Stimulated activated CD4-positive, alpha-beta T cell treated with anti-CD3 and anti-CD28 coated beads, Interleukin-1b, Interleukin-23, amount 100 ng/mL, for 24 hours (primary cell): ENCODE data around the gene SMIM35.

Source experiments
- DNase-seq, 4 experiments: peaks; one replicate each; pipeline ENCODE4 v3.0.0-alpha.2; 2020; ENCODE audit warnings: low read depth in 4 of 4, low spot score in 1 of 4

The SMIM35 gene

DNA sequence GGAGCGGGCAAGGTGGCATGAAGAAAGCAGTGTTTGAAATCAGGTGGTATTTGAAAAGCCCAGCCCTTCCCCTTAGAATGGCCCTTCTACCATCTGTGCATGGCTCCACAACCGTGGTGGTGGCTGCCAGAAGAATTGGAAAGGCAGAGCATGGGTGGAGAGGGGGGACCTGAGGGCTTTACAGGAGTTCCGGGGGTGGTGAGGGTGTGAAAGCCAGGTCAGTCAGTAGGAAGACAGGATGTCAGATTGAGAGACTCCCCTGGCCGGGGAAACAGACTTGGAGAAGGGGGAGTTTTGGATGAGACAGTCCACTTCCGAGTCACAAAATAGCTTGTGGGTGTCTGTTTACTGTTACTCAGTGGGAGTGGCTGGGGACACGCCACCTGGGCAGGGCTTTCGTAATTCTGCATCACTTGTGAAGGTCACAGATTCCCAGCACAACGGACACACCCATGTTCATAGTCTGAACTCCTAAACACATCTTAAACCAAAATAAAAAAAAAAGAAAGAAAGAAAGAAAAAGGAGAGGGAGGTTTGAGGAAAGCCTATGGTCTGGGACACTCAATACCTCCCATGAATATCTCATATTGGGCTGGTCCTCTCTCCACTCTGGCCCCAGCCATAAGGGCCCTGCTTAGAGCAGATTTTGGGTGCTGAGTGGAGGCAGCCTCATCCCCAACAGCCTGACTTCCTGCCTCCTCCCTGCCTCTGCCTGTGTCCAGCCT lies 24.4 kb upstream of the SMIM35 start:
- no peak for DNase-seq

DNA sequence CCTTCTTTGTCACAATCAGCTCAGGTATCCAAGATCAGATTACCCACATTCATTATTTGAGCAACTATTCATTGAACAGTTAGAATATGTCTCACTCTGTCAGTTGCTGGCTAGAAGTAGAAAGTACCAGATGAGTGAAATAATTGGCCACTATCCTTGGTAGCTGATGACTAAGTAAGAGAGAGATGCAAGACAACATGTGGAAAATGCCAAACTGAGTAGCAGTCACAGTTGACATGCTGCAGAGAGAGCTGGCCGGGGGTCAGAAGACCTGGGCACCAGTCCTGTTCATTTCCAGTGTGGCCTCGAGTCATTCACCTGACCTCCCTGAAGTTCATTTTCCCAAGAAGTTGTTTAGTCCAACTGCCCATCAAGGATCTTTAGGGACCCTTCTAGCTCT lies 22.5 kb upstream of the SMIM35 start:
- no peak for DNase-seq

DNA sequence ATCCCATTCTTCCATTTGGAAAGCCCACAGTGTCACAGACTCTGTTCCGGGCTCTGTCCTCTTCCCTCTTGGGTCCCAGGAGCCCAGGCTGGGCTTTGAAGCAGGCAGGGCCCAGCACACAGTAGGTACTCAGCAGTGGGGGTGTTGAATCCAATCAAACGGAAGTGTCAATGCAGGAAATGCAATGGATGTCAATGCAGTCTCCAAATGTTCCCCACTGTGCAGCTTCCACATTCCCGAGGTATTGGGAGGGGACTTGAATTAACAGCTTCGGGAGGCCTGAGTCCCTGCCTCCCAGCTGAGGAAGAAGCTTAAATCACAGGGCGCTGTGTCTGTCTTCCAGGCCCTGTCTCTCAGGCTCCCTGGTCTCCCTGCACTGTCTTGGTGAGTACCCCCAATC lies 21.8 kb upstream of the SMIM35 start:
- DNase-seq = no peak

GRCh38 chr11:118106789-118107335 lies 20.1 kb upstream of the SMIM35 start:
- no peak for DNase-seq

DNA sequence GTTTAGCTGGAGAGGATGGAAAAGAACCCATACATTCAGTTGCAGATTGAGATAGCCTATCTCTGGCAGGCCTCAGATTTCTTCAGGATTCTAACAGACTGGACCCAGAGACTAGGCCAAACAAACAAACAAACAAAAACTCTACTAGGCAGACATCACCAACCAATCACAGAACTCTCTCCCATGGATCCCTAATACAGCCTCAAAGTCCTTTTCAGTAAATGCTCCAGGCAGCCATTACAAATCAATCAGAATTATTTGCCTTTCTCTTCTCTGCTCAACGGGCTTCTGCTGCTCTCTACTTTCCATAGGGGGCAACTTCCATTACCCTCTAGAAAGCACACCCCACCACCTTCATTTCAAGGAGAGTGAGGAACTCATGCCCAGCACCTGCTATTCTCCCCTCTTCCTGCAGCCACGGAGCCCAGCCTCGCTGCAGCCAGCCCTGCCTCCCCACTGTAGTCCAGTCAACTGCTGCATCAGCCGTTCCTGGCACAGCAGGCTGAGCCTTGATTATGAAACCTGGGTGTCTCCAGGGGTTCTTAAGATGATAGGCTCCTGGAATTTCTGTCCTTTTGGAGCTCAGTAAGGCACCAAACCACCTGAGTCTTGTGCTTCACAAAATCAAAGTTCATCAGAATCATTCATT lies 19.0 kb upstream of the SMIM35 start:
- DNase-seq = no peak

DNA sequence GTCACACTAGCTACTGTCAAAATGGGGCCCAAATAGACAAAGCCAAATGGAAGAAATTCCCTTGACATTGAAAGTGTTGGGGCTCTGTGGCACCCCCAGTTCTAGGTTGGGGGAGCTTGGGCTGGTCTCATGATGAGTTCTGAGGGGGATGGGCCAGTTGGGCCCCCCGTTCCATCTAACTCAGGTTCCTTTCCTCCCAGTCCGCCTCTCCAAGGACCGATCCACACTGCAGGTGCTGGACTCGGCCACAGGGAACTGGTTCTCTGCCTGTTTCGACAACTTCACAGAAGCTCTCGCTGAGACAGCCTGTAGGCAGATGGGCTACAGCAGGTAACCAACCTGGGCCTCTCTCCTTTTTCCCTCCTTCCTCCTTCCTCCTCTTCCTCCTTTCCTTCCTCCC lies 17.7 kb upstream of the SMIM35 start:
- no peak for DNase-seq

- no peak for DNase-seq
Measured at GRCh38 chr11:118102721-118103261, 16.0 kb upstream of the SMIM35 start.

DNA sequence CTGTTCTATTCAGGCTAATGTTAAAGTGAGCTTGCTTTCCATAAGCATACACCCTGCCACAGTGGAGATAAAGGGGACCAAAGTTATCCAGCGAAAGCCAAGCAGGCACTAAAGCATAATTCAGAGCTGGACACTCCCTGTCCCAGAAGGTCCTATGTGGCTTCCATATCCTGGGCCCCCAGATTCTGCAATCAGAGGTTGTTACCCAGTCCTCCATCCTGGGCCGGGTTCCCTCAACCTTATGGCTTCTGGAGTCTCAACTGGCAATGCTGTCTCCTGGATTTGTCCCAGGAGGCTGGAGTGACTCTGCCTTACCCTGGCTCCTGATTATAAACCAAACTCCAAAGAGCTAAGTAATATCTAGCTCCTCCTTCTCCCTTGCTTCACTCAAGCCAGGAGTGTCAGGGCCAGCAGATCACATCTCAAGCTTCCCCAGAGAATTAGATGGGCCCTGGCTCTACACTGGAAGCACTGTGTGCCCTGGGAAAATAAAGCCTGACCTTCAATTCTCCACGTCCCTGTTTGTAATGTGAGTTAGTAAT lies 14.0 kb upstream of the SMIM35 start:
- no peak for DNase-seq

- DNase-seq = no peak
Measured at GRCh38 chr11:118099838-118100556, 13.2 kb upstream of the SMIM35 start.

- no peak for DNase-seq
Measured at GRCh38 chr11:118098996-118099837, 12.5 kb upstream of the SMIM35 start.

DNA sequence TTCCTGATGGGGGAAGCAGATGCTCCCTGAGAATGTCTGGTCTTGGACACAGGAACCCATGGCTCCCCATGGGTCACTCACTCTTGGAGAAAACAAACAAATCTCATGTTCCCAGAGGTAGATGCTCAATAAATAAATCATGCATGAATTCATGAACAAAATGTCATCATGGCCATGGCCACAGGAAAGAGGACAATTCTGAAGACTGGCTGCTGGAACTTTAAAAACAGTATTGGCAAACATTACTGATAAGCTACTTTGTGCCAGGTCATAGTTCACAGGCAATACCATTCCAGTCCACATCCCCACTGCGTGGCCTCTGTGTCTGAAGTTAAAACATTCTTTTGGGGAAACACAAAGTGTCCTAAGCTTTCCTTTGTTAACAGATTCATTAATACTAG lies 9.2 kb upstream of the SMIM35 start:
- no peak for DNase-seq

GRCh38 chr11:118095493-118095892 lies 8.7 kb upstream of the SMIM35 start:
- no peak for DNase-seq

DNA sequence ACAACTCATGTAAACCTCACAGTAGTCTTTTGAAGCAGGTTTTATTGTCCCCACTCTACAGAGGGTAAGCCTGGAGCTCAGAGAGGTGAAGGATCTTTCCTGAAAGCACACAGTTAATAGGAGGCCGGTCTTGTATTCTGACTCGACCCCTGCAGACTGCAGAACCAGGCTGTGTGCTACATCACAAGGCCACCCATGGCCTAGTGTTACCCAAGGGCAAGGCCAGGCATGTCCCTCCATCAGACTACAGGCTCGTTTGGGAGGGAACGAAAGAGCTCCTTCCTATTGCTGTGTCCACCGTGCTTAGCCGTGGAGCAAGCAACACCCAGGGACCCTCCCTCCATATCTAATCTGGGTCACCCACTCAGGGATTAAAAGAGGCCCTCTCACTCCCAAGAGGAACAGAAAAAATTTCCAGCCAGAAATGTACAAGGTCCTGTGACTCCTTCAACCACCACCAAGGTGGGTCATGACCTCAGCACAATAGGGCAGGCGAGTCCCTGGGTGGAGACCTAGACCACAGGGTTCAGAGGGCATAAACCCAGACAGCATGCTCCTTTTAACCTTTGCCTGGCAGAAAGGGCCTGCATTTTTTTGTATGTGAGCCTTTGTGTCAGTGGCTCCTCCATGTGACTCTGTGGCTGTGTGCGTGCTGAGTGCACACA lies 6.3 kb upstream of the SMIM35 start:
- no peak for DNase-seq

- no peak for DNase-seq
Measured at GRCh38 chr11:118091690-118092089, 4.9 kb upstream of the SMIM35 start.

DNA sequence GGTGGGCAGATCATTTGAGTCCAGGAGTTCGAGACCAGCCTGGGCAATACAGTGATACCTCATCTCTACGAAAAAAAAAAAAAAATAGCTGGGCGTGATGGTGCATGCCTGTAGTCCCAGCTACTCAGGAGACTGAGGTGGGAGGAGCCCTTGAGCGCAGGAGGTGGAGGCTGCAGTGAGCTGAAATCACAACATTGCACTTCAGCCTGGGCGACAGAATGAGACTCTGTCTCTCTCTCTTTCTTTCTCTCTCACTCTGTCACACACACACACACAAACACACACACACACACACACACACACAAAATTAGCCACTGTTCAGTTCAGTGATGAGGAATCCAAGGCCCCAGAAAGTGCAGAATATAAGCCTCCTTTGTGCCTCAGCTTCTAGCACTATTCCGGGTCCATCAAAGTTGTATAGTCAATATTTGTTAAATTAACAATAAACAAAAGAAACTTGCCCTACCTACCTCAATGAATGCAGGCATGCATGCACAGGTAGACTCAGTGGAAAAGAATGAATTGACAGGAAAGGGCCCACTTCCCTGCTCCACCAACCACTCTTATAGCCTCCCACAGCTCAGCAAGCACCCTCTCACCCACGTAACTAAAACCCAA lies 3.9 kb upstream of the SMIM35 start:
- no peak for DNase-seq

DNA sequence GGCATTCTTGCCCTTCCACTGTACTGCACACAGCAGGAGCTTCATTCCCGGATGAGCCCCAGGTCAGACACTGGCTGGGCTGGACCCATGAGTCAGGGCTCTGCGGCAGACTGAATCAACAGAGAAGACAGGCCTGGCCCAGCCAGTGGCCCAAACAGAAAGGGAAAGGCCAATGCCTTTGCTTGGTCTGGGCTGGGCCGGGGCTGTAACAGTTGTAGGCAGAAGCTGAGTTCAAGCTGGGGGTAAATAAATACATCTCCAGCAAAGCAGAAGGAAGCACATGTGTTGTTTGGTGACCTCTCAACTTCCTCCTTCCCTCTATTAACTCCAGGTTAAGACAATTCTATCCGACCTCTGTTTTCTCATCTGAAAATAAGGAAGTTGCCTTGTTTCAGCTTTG lies 1.8 kb upstream of the SMIM35 start:
- no peak for DNase-seq

GRCh38 chr11:118087931-118088330 lies 1.2 kb upstream of the SMIM35 start:
- no peak for DNase-seq

DNA sequence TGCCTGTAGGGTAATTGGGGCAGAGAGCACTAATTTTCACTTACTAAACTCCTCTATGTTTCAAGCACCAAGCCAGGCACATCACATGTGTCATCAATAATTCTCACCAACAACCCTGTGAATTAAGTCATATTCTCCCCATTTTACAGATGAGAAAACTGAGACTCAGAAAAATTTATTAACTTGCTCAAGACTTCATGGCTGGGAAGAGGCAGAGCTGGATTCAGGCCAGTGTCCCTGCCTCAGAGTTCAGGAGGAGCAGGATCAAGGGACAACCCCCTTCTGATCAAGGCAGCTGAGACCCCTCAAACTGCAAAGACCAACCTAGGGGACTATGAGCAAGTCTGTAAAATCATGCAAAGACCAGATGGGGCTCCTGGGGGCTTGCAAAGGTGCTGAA lies 2.1 kb downstream of the SMIM35 start:
- DNase-seq = no peak

DNA sequence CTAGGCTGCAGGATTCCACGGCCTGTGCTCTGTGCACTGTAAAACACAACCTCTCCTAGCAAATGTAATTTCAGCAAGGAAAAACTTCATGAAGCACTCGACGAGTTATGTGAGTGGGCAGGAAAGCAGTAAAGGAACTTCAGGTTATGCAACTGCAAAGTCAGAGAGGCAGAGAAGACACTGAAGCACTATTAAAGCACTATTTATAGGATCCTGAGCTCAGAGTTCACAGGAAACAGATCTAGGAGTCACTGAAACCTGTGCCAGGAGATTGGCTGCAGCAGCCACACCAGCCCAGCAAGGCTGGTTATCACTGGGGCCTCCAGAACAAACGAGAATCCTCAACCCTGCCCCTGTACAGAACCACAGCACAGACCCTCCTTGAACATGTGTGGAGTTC lies 2.5 kb downstream of the SMIM35 start:
- DNase-seq = no peak
